H1 (cell line): ENCODE measurements around the gene IKZF1. TPM values are rescaled to one million over a fixed set of nuclear protein-coding genes. Genes with fewer than 3 reads are reported as not detected.

ENCODE experiments used
- CTCF ChIA-PET: fragments of 300-600 bp; sonication (Branson Sonifier 250); formaldehyde crosslinking; loops from one replicate; lab custom pipeline; 2021; ENCODE audit not compliant: partially characterized antibody; lab: Charles Lee
- POLR2A ChIA-PET: fragments of 300-600 bp; sonication (Branson Sonifier 250); formaldehyde crosslinking; loops from one replicate; lab custom pipeline; 2021; ENCODE audit warnings: inconsistent platforms; ENCODE audit not compliant: partially characterized antibody; lab: Charles Lee
- DNase-seq, 2 experiments: peaks; one replicate each; pipeline versions ENCODE4 v3.0.0 to v3.0.0-alpha.2; 2010 to 2022; ENCODE audit warnings: low spot score in 2 of 2, low read depth in 1 of 2, mixed read lengths in 1 of 2
- FAIRE-seq: peaks from 2 replicates; lab custom pipeline; 2011; peaks lifted over from hg19 to GRCh38; lab: Jason Lieb, UNC
- H2AFZ ChIP-seq: 2 replicates; pipeline ENCODE4 v1.8.1; 2012; ENCODE audit warnings: low read length, inconsistent platforms
- H2AK5ac ChIP-seq: 2 replicates; pipeline ENCODE4 v1.6.1; 2013; ENCODE audit warnings: low read depth, low read length
- H2BK120ac ChIP-seq: replicated peaks from 2 replicates; pipeline ENCODE3; 2013; ENCODE audit warnings: low read depth, low read length, inconsistent platforms
- H2BK12ac ChIP-seq: 2 replicates; pipeline ENCODE4 v1.6.1; 2013; ENCODE audit warnings: low read depth, low read length
- H2BK15ac ChIP-seq: 2 replicates; pipeline ENCODE4 v1.6.1; 2013; ENCODE audit warnings: low read length
- H2BK20ac ChIP-seq: 2 replicates; pipeline ENCODE4 v1.6.1; 2013; ENCODE audit warnings: low read length
- H2BK5ac ChIP-seq: 2 replicates; pipeline ENCODE4 v1.6.1; 2013; ENCODE audit warnings: low read depth, low read length
- H3K14ac ChIP-seq: 2 replicates; pipeline ENCODE4 v1.6.1; 2013; ENCODE audit warnings: inconsistent platforms; ENCODE audit not compliant: insufficient read length
- H3K18ac ChIP-seq: 2 replicates; pipeline ENCODE4 v1.6.1; 2013; ENCODE audit warnings: low read length; ENCODE audit errors: extremely low read depth
- H3K23ac ChIP-seq: 2 replicates; pipeline ENCODE4 v1.6.1; 2013; ENCODE audit warnings: inconsistent platforms; ENCODE audit not compliant: insufficient read length
- H3K23me2 ChIP-seq: 2 replicates; pipeline ENCODE4 v1.6.1; 2013; ENCODE audit warnings: low read depth, low read length
- H3K27ac ChIP-seq: 2 replicates; pipeline ENCODE4 v1.6.1; 2011; ENCODE audit warnings: low read depth, low read length, inconsistent platforms
- H3K27me3 ChIP-seq, 4 experiments: replicated peaks in 1 of 4; 1 replicate in 1 of 4; 2 replicates in 3 of 4; pipeline versions ENCODE4 v1.6.1 to v1.8.1; 2011 to 2013; ENCODE audit warnings: low read length in 3 of 4, mild to moderate bottlenecking in 3 of 4, inconsistent platforms in 2 of 4, mixed read lengths in 2 of 4, moderate library complexity in 1 of 4; ENCODE audit not compliant: control insufficient read depth in 3 of 4, insufficient read depth in 3 of 4; ENCODE audit errors: extremely low read depth in 1 of 4
- H3K36me3 ChIP-seq, 4 experiments: 2 replicates each; pipeline versions ENCODE4 v1.6.1 to v1.8.1; 2011 to 2013; ENCODE audit warnings: mild to moderate bottlenecking in 4 of 4, low read length in 3 of 4, moderate library complexity in 2 of 4, control low read depth in 1 of 4, inconsistent platforms in 1 of 4; ENCODE audit not compliant: insufficient read depth in 4 of 4, control insufficient read depth in 2 of 4
- H3K4ac ChIP-seq: replicated peaks from 2 replicates; pipeline ENCODE3; 2013; ENCODE audit warnings: low read length, low read depth, mixed read lengths, inconsistent platforms; ENCODE audit not compliant: insufficient read length
- H3K4me1 ChIP-seq, 4 experiments: replicated peaks in 1 of 4; 1 replicate in 1 of 4; 2 replicates in 3 of 4; pipeline versions ENCODE4 v1.6.1 to v1.8.1; 2011 to 2013; ENCODE audit warnings: low read length in 3 of 4, inconsistent platforms in 2 of 4, mixed read lengths in 1 of 4; ENCODE audit not compliant: insufficient read depth in 4 of 4, control insufficient read depth in 3 of 4
- H3K4me2 ChIP-seq, 2 experiments: 2 replicates each; pipeline versions ENCODE4 v1.6.1 to v1.8.1; 2011 to 2013; ENCODE audit warnings: low read depth in 2 of 2, low read length in 2 of 2, control low read depth in 1 of 2, inconsistent platforms in 1 of 2, mild to moderate bottlenecking in 1 of 2; ENCODE audit not compliant: insufficient read depth in 1 of 2
- H3K4me3 ChIP-seq, 4 experiments: fragments of 200-600, 300-600 bp in 1 of 4; sonication (generic), shearing (Covaris generic), sonication (Bioruptor Twin) in 1 of 4; 2 replicates each; pipeline versions ENCODE4 v1.5.1 to v1.8.1; 2011 to 2016; ENCODE audit warnings: low read length in 4 of 4, low read depth in 3 of 4, control low read depth in 2 of 4, inconsistent platforms in 2 of 4, mild to moderate bottlenecking in 2 of 4, mixed read lengths in 1 of 4, moderate library complexity in 1 of 4; ENCODE audit not compliant: insufficient read depth in 2 of 4; ENCODE audit errors: extremely low read depth in 1 of 4
- H3K56ac ChIP-seq: replicated peaks from 2 replicates; pipeline ENCODE3; 2013; ENCODE audit warnings: low read depth, mild to moderate bottlenecking, mixed read lengths, low read length, inconsistent platforms; ENCODE audit not compliant: insufficient read length
- H3K79me1 ChIP-seq: 2 replicates; pipeline ENCODE4 v1.6.1; 2013; ENCODE audit warnings: low read depth, low read length, control low read depth
- H3K79me2 ChIP-seq, 2 experiments: 2 replicates each; pipeline versions ENCODE4 v1.6.1 to v1.8.1; 2012 to 2013; ENCODE audit warnings: low read length in 2 of 2, mild to moderate bottlenecking in 2 of 2, inconsistent platforms in 1 of 2; ENCODE audit not compliant: insufficient read depth in 2 of 2, control insufficient read depth in 1 of 2
- H3K9ac ChIP-seq, 4 experiments: replicated peaks in 1 of 4; 1 replicate in 1 of 4; 2 replicates in 3 of 4; pipeline versions ENCODE4 v1.6.1 to v1.8.1; 2011 to 2013; ENCODE audit warnings: low read depth in 3 of 4, low read length in 3 of 4, control low read depth in 2 of 4, mild to moderate bottlenecking in 2 of 4, moderate library complexity in 2 of 4, inconsistent platforms in 1 of 4; ENCODE audit errors: extremely low read depth in 1 of 4
- H3K9me3 ChIP-seq, 2 experiments: 2 replicates each; pipeline versions ENCODE4 v1.6.1 to v1.8.1; 2012 to 2013; ENCODE audit warnings: mild to moderate bottlenecking in 2 of 2, moderate library complexity in 2 of 2, control low read depth in 1 of 2, inconsistent platforms in 1 of 2, low read depth in 1 of 2, low read length in 1 of 2, mixed read lengths in 1 of 2; ENCODE audit not compliant: insufficient read depth in 2 of 2
- H4K20me1 ChIP-seq, 2 experiments: replicated peaks in 1 of 2; 2 replicates each; pipeline versions ENCODE3 to v1.8.1; 2011 to 2013; ENCODE audit warnings: inconsistent platforms in 2 of 2, low read length in 2 of 2, mild to moderate bottlenecking in 1 of 2; ENCODE audit not compliant: insufficient read depth in 2 of 2, control insufficient read depth in 1 of 2
- H4K5ac ChIP-seq: 2 replicates; pipeline ENCODE4 v1.6.1; 2013; ENCODE audit warnings: low read length, low read depth, mixed read lengths, inconsistent platforms; ENCODE audit not compliant: insufficient read length
- H4K8ac ChIP-seq: 2 replicates; pipeline ENCODE4 v1.8.0; 2013; ENCODE audit warnings: mild to moderate bottlenecking, moderate library complexity, low read length, inconsistent platforms; ENCODE audit not compliant: insufficient read depth; ENCODE audit errors: extremely low read depth
- H4K91ac ChIP-seq: replicated peaks from 2 replicates; pipeline ENCODE3; 2013; ENCODE audit warnings: low read length, mixed read lengths, inconsistent platforms; ENCODE audit not compliant: insufficient read length
- CBX8 ChIP-seq: fragments of 300-800, 300-1000 bp; sonication (generic); IDR thresholded peaks from 2 replicates; pipeline ENCODE4 v1.7.1; 2016; ENCODE audit warnings: low read depth, low read length, borderline replicate concordance
- CHD2 ChIP-seq: IDR thresholded peaks from 2 replicates; pipeline ENCODE4 v1.6.1; 2012; ENCODE audit warnings: low read length, improper control_type of control experiment
- CTBP2 ChIP-seq: IDR thresholded peaks from 2 replicates; pipeline ENCODE4 v1.7.0; 2011; ENCODE audit warnings: borderline replicate concordance, mild to moderate bottlenecking, moderate library complexity, mixed read lengths, low read length; ENCODE audit not compliant: insufficient read depth, insufficient read length
- JUND ChIP-seq: IDR thresholded peaks from 2 replicates; pipeline ENCODE4 v1.6.1; 2011; ENCODE audit warnings: mild to moderate bottlenecking, improper control_type of control experiment, low read length
- KDM5A ChIP-seq: fragments of 200-600 bp; IDR thresholded peaks from 2 replicates; pipeline ENCODE4 v1.7.1; 2012; ENCODE audit warnings: mild to moderate bottlenecking, low read length, inconsistent platforms, mixed read lengths
- SIN3A ChIP-seq, 2 experiments: IDR thresholded peaks in 1 of 2; conservative IDR thresholded peaks in 1 of 2; 2 replicates each; pipeline ENCODE4 v1.6.1; 2011 to 2012; ENCODE audit warnings: low read length in 2 of 2, improper control_type of control experiment in 1 of 2, low read depth in 1 of 2, mild to moderate bottlenecking in 1 of 2
- SP2 ChIP-seq: IDR thresholded peaks from 2 replicates; pipeline ENCODE4 v1.6.1; 2012; ENCODE audit warnings: mild to moderate bottlenecking, low read length, inconsistent platforms
- TAF7 ChIP-seq: optimal IDR thresholded peaks from 2 replicates; pipeline ENCODE3; 2011; ENCODE audit warnings: low read depth, mild to moderate bottlenecking, inconsistent platforms, low read length, moderate library complexity, borderline replicate concordance
- USF2 ChIP-seq: IDR thresholded peaks from 2 replicates; pipeline ENCODE4 v1.6.1; 2011; ENCODE audit warnings: low read length, improper control_type of control experiment
- WGBS, 2 experiments: shearing (Covaris generic) in 1 of 2; methylation state at CpG; one replicate each; pipeline versions ENCODE4 v1.1.6 to v1.1.7; 2013 to 2015; ENCODE audit warnings: low lambda C conversion rate in 2 of 2, mixed read lengths in 2 of 2, inconsistent platforms in 1 of 2, low coverage in 1 of 2, missing lambda C conversion rate in 1 of 2; ENCODE audit not compliant: insufficient replicate concordance in 2 of 2, insufficient coverage in 1 of 2, insufficient read length in 1 of 2; ENCODE audit errors: extremely low coverage in 1 of 2, missing lambda C conversion rate in 1 of 2; 5-methylcytosine and 5-hydroxymethylcytosine counted together
- polyA plus RNA-seq, 7 experiments: library from polyadenylated mRNA; depleted of rRNA in 3 of 7; stranded (reverse) in 5 of 7; unstranded in 2 of 7; fragments of >200 nt in 5 of 7; fragments of 200-250 nt in 2 of 7; gene quantifications; 1 replicate in 5 of 7; 2 replicates in 1 of 7; 4 replicates in 1 of 7; pipeline versions ENCODE4 v1.2.1 to v1.2.3, GENCODE V29; 2011 to 2013; ENCODE audit warnings: missing spikeins in 2 of 7, mixed read lengths in 2 of 7
- total RNA-seq: library from RNA; stranded (reverse); fragmentation: NEBNext Ultra II Directional; extraction: Animal tissue kit (Norgen Biotek cat#: 25700); gene quantifications from 2 replicates; pipeline ENCODE4 v1.2.1, GENCODE V29; 2021

IKZF1 gene
- total and polyA plus RNA-seq, 2 of the 8 experiments (the other 6 are each of a cell fraction or from before 2014, with no cell fraction given): 0.74 to 1.5 TPM

GRCh38 chr7:50335230-50335794 lies 30.8 kb downstream of the IKZF1 start:
- peak overlapping the region; percentile 71 for H3K4ac ChIP-seq
- H3K23me2 ChIP-seq: peaks cover 14% of the 10 kb centered on the region
- ChIA-PET CTCF (interaction anchor here (0.9 to 1.8 kb wide), 3 partner anchors 12 to 72 kb away, joined by 3 to 4 read pairs (median 4); no protein-coding TSS in a partner anchor), POLR2A (no interaction called here)
- no peak overlapping the region for H3K23ac ChIP-seq
- no peaks in the 10 kb centered on the region; a peak in 1 of 8 replicates for H3K36me3 ChIP-seq
- peaks cover 0 to 5% (median under 1%) of the 10 kb centered on the region in 4 experiments; a peak in 3 of 7 replicates for H3K4me1 ChIP-seq
- H4K20me1 ChIP-seq: peaks cover 0 to 14% of the 10 kb centered on the region in 2 experiments
- H3K4me2 ChIP-seq: no peak overlapping the region
- H2BK20ac ChIP-seq: peak overlapping the region; percentile 9; the same call in 1 of the 2 replicates
- H3K27ac ChIP-seq: no peak overlapping the region
- peak overlapping the region; percentile 48 for H4K91ac ChIP-seq
- 0 out of 2 replicates have a peak overlapping the region, but pooled peaks have one; percentile 2 for H2BK5ac ChIP-seq
- no peaks in the 10 kb centered on the region for H3K27me3 ChIP-seq
- no peak overlapping the region for H4K5ac ChIP-seq
- H3K18ac ChIP-seq: no peak overlapping the region
- no peak overlapping the region for H3K14ac ChIP-seq
- H2BK12ac ChIP-seq: peak overlapping the region; percentile 44; the same call in 1 of the 2 replicates
- no peak for FAIRE-seq
- H3K9me3 ChIP-seq: no peaks in the 10 kb centered on the region
- H3K79me2 ChIP-seq: peaks cover 0 to 3% of the 10 kb centered on the region in 2 experiments; a peak in 2 of 4 replicates
- DNase-seq: no peak
- no peaks in the 10 kb centered on the region for H3K79me1 ChIP-seq
- peak overlapping the region; percentile 79 for H2AK5ac ChIP-seq
- no peak overlapping the region for H3K9ac ChIP-seq
- H4K8ac ChIP-seq: no peak overlapping the region
- no peak overlapping the region for H3K4me3 ChIP-seq
- no peak overlapping the region for H2BK15ac ChIP-seq
- no peak overlapping the region for H2AFZ ChIP-seq
- 96 to 100% methylated on average over 1 of the region's 1 CpG for WGBS, 2 experiments
- peak overlapping the region; percentile 96 for H3K56ac ChIP-seq
- TF ChIP-seq JUND: no peak
- TF ChIP-seq USF2: no peak
- TF ChIP-seq KDM5A: no peak
- TF ChIP-seq SIN3A (conservative IDR thresholded peaks at IDR 0.05 in 1 of 2, IDR thresholded peaks at IDR 0.05 in 1 of 2; ENCODE audit: low read depth in 1 of 2, low read length in 2 of 2): no peak
- TF ChIP-seq CBX8: no peak
- TF ChIP-seq TAF7: no peak
- TF ChIP-seq CTBP2: no peak
- no peak for TF ChIP-seq CHD2
- TF ChIP-seq SP2: no peak
- peak overlapping the region; percentile 75 for H2BK120ac ChIP-seq
